ENCODE measurements around the gene DPP6. TPM values are rescaled to one million over a fixed set of nuclear protein-coding genes. Genes with fewer than 3 reads are reported as not detected.

DPP6 gene
- total RNA-seq, 1 donor from 2014 or later: not detected

DNA sequence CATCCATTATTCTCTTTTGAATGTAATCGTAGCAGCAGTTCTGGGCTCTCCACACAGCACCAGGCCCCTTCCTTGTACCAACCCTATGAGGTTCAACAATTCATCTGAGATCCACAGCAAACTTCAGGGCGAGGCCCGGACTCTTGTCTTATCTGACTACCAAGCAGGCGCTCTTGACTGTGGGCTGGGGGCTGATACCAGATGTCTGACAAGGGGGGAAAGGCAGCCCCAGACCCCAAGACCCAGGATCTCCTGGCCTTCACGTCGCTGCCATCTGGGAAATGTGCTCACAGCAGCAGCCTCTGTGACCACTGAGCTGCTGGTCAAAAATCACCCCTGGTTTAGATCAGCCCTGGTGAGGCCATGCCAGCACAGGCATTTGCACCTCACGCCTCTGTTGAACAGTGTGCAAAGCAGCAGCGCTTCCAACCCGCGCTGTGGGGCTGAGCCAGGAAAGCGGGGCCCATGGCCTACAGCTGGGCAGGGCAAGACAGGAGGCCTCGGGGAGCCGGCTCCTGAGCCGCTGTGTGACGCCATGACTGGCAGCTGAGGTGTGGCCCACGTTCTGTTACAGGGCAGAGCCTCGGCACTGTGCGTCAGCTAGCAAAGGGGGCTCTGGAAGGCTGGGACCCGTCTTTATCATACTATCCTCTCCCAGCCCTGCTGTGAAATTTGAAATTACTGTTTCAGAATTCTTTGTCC lies 806.8 kb downstream of the DPP6 start:
- no peak overlapping the region for H3K27ac Mint-ChIP-seq (ENCODE audit: unreplicated experiment)
- DNase-seq: no peak
- H3K4me3 Mint-ChIP-seq (ENCODE audit: unreplicated experiment): no peak overlapping the region
- peaks cover 18% of the 10 kb centered on the region for H3K9me3 Mint-ChIP-seq (ENCODE audit: unreplicated experiment)
- peaks cover 10% of the 10 kb centered on the region for H3K36me3 Mint-ChIP-seq (ENCODE audit: unreplicated experiment)
- TF ChIP-seq, protein P1, sequence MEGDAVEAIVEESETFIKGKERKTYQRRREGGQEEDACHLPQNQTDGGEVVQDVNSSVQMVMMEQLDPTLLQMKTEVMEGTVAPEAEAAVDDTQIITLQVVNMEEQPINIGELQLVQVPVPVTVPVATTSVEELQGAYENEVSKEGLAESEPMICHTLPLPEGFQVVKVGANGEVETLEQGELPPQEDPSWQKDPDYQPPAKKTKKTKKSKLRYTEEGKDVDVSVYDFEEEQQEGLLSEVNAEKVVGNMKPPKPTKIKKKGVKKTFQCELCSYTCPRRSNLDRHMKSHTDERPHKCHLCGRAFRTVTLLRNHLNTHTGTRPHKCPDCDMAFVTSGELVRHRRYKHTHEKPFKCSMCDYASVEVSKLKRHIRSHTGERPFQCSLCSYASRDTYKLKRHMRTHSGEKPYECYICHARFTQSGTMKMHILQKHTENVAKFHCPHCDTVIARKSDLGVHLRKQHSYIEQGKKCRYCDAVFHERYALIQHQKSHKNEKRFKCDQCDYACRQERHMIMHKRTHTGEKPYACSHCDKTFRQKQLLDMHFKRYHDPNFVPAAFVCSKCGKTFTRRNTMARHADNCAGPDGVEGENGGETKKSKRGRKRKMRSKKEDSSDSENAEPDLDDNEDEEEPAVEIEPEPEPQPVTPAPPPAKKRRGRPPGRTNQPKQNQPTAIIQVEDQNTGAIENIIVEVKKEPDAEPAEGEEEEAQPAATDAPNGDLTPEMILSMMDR (IDR thresholded peaks at IDR 0.05; ENCODE audit: partially characterized antibody, unreplicated experiment): no peak
- peaks cover 3% of the 10 kb centered on the region for H3K27me3 Mint-ChIP-seq (ENCODE audit: unreplicated experiment)
- no peaks in the 10 kb centered on the region for H3K4me1 Mint-ChIP-seq (ENCODE audit: low read depth, unreplicated experiment)

DNA sequence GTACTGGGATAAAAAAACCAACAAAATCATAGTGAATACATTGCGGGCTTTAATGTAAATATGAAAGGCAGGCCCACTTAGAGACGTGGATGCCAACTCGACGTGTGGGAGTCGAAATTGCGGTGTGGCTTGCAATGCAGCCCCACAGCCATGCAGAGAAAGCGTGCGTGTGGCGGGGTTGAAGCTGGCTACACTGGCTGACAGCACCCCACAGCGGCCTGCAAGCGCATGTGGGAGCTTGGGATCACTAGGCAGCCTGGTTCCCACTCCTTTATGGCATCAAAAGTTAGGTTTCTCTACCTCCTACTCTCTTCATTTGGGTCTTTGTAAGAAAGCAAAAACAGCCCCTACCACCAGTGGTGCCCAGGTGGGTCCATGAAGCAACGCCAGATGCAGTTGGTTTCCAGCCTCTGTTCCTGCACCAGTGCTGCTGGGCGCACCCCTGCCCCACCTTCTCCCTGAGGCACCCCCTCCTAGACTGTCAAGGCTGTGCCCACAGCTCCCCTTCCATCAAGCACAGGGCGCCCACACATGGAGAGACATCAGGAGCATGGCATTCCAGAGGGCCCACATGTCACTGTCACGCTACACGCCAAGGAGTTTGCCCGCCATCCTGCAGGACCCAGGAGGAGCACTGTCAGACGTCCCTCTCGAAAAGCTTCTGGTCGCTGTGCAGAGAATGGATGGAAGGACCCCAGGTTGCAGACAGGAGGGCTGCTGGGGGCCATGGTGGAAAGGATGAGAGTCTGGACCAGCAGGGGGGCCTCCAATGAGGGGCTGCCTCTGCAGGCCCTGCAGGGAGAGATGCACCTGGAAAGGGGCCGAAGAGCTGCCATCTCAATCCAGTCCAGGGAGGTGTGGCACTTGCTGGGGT lies 807.8 kb downstream of the DPP6 start:
- TF ChIP-seq, protein P1 (IDR thresholded peaks at IDR 0.05; ENCODE audit: partially characterized antibody, unreplicated experiment): no peak
- peaks cover 19% of the 10 kb centered on the region for H3K9me3 Mint-ChIP-seq (ENCODE audit: unreplicated experiment)
- no peak overlapping the region for H3K27ac Mint-ChIP-seq (ENCODE audit: unreplicated experiment)
- H3K36me3 Mint-ChIP-seq (ENCODE audit: unreplicated experiment): peaks cover 14% of the 10 kb centered on the region
- no peaks in the 10 kb centered on the region for H3K4me1 Mint-ChIP-seq (ENCODE audit: low read depth, unreplicated experiment)
- H3K4me3 Mint-ChIP-seq (ENCODE audit: unreplicated experiment): no peak overlapping the region
- peaks cover 3% of the 10 kb centered on the region for H3K27me3 Mint-ChIP-seq (ENCODE audit: unreplicated experiment)
- no peak for DNase-seq

DNA sequence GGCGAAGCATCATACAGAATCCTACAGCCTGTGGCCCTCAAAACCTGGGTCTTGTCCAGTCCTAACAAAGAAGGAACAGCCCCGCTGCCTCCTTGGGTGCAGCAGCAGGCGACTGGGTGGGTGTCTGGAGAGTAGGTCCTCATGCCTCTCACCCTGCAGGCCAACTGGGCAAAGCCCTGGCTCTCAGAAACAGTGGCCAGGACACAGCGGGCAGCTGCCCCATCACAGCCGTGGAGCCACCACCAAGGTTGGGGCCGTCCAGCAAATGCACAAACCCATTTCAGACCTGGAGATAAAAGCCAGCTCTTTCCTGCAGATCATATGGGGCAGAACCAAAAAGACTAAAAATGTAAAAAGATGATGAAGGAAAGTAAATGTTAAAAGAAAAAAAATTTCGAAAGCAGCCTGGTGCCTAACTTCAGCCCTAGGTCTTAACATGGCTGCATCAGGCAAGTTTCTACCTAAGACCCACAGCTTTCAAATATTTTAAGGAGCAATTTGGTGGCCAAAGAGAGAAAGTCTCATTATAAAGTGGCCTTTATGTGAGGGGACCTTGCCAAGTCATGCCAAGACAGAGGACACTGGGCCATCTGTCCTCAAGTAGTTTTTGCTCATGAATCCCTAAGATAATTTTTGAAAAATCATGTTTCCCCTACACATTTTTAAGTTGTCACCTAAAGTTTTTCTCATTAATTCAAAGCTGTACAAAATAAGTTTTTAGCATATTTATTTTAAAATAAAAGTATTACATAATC lies 808.6 kb downstream of the DPP6 start:
- DNase-seq: no peak
- Mint-ChIP-seq H3K4me1 (ENCODE audit: low read depth, unreplicated experiment) (no peaks in the 10 kb centered on the region), H3K4me3 (ENCODE audit: unreplicated experiment) (no peak overlapping the region), H3K36me3 (ENCODE audit: unreplicated experiment) (peaks cover 18% of the 10 kb centered on the region), H3K9me3 (ENCODE audit: unreplicated experiment) (peaks cover 21% of the 10 kb centered on the region), H3K27me3 (ENCODE audit: unreplicated experiment) (peaks cover 3% of the 10 kb centered on the region), H3K27ac (ENCODE audit: unreplicated experiment) (no peak overlapping the region)
- TF ChIP-seq, protein P1 (IDR thresholded peaks at IDR 0.05; ENCODE audit: partially characterized antibody, unreplicated experiment): no peak

DNA sequence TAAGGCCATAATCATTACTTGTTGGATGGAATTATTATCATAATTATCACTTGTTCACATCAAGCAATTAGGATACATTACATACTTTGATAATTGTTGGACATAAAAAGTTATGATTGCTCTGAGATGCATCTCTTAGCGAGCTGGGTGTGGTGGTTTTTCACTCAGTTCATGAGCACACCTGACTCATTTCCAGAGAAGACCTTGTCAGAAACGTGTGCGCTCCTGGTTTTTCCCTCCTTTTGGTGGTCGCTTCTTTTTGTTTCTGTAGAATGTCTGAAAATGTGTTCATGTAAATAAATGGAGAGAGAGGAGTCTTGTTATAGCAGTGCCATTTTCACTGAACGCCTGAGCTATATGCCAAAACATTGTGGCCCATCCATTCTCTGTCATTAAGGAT lies 809.4 kb downstream of the DPP6 start:
- H3K9me3 Mint-ChIP-seq (ENCODE audit: unreplicated experiment): peaks cover 22% of the 10 kb centered on the region
- no peaks in the 10 kb centered on the region for H3K4me1 Mint-ChIP-seq (ENCODE audit: low read depth, unreplicated experiment)
- no peak for DNase-seq
- H3K36me3 Mint-ChIP-seq (ENCODE audit: unreplicated experiment): peaks cover 19% of the 10 kb centered on the region
- TF ChIP-seq, protein P1 (IDR thresholded peaks at IDR 0.05; ENCODE audit: partially characterized antibody, unreplicated experiment): no peak
- no peak overlapping the region for H3K4me3 Mint-ChIP-seq (ENCODE audit: unreplicated experiment)
- no peak overlapping the region for H3K27ac Mint-ChIP-seq (ENCODE audit: unreplicated experiment)
- peaks cover 3% of the 10 kb centered on the region for H3K27me3 Mint-ChIP-seq (ENCODE audit: unreplicated experiment)

All from glutamatergic neuron (in vitro differentiated cells).